ENCODE measurements around the gene FSTL4. TPM values are rescaled to one million over a fixed set of nuclear protein-coding genes. Genes with fewer than 3 reads are reported as not detected.

FSTL4 gene
- total RNA-seq, 4 donors from 2014 or later = 0.33 to 0.78 (median 0.34) TPM; not detected in 1

DNA sequence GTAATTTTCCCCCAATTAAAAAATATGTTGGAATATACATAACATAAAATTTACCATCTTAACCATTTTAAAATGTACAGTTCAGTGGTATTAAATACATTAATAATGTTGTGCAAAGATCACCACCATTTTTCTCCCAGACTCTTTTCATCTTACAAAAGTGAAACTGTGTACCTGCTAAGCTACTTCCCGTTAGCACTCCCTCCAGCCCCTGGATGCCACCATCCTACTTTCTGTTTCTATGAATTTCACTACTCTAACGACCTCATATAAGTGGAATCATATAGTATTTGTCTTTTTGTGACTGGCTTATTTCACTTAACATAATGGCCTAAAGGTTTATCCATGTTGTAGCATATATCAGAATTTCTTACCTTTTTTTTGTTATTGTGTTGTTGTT lies 447.6 kb downstream of the FSTL4 start:
- Histone ChIP-seq H3K4me1 (no peaks in the 10 kb centered on the region), H3K9me3 (no peaks in the 10 kb centered on the region), H3K4me3 (no peak overlapping the region), H3K36me3 (no peaks in the 10 kb centered on the region), H3K27ac (replicated peaks in 1 of 4) (no peak overlapping the region), H3K27me3 (no peaks in the 10 kb centered on the region)
- no peak for DNase-seq (ENCODE audit: extremely low spot score)
- intact Hi-C loops (cut with DNase I) = no loop called here
- TF ChIP-seq EP300 (IDR thresholded peaks at IDR 0.05) (no peak), POLR2AphosphoS5 (IDR thresholded peaks at IDR 0.05) (no peak), CTCF (IDR thresholded peaks at IDR 0.05) (no peak), POLR2A (IDR thresholded peaks at IDR 0.05; ENCODE audit: low read depth) (no peak)
- 73% methylated on average over 2 of the region's 2 CpGs for WGBS

DNA sequence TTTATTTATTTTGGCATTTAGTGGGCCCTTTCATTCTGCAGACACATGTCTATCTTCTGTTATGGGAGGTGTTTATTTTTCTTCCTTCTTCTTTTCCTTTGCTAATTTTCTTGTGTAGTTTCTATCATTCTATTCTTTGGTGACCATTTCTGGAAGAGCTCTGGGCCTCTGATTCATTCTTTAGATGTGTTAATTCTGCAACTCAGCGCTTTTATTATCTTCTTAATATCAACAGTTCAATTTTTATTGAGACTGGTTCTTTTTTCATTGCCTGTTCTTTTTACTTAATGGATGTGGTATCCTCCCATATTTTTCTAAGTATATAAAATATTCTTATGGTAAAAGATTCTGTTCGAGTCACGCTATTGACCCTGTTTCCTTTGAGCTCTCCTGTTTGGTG lies 448.5 kb downstream of the FSTL4 start:
- Histone ChIP-seq H3K9me3 (no peaks in the 10 kb centered on the region), H3K27me3 (no peaks in the 10 kb centered on the region), H3K4me1 (no peaks in the 10 kb centered on the region), H3K4me3 (no peak overlapping the region), H3K27ac (replicated peaks in 1 of 4) (no peak overlapping the region), H3K36me3 (no peaks in the 10 kb centered on the region)
- WGBS = 78% methylated on average over 3 of the region's 3 CpGs
- intact Hi-C loops (cut with DNase I) = no loop called here
- no peak for DNase-seq (ENCODE audit: extremely low spot score)
- TF ChIP-seq EP300 (IDR thresholded peaks at IDR 0.05) = no peak
- no peak for TF ChIP-seq CTCF (IDR thresholded peaks at IDR 0.05)
- no peak for TF ChIP-seq POLR2AphosphoS5 (IDR thresholded peaks at IDR 0.05)
- no peak for TF ChIP-seq POLR2A (IDR thresholded peaks at IDR 0.05; ENCODE audit: low read depth)

DNA sequence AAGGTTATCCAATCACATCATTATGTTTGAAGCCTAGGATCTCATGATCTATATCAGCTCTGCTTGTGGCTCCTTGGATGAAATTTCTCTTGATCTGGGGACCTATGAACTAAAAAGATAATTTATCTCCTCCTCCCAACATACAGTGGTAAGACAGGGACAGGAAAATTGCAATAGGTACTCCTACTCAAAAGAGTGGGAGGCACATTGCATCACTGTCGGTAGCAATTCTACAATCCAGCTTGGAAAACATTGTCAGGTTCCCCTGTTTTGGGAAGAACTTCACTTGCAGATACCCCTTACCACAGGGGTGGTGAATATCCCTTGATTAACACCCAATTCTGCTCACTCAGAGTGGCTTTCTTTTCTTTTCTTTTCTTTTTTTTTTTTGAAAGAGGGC lies 452.8 kb downstream of the FSTL4 start:
- Histone ChIP-seq H3K27me3 (no peaks in the 10 kb centered on the region), H3K4me1 (no peaks in the 10 kb centered on the region), H3K36me3 (no peaks in the 10 kb centered on the region), H3K4me3 (no peak overlapping the region), H3K27ac (replicated peaks in 1 of 4) (no peak overlapping the region), H3K9me3 (no peaks in the 10 kb centered on the region)
- TF ChIP-seq CTCF (IDR thresholded peaks at IDR 0.05) (no peak), POLR2AphosphoS5 (IDR thresholded peaks at IDR 0.05) (no peak), POLR2A (IDR thresholded peaks at IDR 0.05; ENCODE audit: low read depth) (no peak), EP300 (IDR thresholded peaks at IDR 0.05) (no peak)
- intact Hi-C loops (cut with DNase I) = no loop called here
- no peak for DNase-seq (ENCODE audit: extremely low spot score)
- WGBS = 100% methylated on average over 1 of the region's 1 CpG

DNA sequence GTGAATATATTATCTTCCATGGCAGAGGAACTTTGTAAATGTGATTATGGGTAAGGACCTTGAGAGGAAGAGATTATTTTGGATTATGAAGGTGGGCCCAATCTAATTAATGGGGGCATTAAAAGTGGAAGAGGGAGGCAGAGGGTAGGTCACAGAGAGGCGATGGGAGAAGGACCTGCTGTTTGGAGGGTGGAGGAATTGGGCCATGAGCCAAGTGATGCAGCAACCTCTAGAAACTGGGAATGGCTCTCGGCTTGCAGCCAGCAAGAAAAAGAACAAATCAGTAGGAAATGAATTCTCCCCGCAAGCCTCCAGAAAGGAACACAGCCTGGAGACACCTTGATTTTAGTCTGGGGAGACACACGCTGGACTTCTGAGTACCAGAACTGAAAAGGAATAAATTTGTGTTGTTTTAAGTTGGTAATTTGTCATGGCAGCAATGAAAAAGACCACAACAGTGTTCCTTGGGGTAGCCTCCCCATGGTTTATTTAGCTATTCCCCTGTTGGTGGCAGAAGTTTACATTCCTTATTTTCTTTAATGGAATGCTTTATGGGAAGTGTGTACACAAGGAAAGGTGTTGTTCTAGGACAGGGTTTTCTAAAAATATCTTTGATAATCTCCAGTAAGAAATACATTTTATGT lies 456.9 kb downstream of the FSTL4 start:
- WGBS = 51% methylated on average over 4 of the region's 4 CpGs

DNA sequence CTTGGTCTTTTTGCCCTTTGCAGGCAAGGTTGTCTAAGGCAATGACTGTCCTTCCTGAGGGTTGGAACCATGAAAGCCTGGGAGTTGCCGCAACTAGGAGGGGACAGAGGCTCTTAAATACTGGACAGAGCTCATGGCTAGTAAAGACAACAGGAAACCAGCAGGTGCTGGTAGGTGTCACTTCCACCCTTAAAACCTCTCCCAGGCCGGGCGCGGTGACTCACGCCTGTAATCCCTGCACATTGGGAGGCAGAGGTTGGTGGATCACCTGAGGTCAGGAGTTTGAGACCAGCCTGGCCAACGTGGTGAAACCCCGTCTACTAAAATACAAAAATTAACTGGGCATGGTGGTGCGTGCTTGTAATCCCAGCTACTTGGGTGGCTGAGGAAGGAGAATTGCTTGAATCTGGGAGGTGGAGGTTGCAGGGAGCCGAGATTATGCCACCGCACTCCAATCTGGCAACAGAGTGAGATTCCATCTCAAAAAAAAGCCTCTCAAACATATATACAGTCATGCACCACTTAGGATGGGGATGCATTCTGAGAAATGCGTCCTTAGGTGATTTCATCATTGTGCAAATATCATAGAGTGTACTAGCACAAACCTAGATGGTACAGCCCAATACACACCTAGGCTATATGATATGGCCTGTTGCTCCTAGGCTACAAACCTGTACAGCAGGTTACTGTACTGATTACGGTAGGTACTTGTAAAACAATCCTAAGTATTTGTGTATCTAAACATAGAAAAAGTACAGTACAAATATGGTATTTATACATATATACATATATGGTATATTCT lies 457.9 kb downstream of the FSTL4 start:
- WGBS = 96% methylated on average over 12 of the region's 12 CpGs
- intact Hi-C loops (cut with DNase I) = no loop called here
- TF ChIP-seq POLR2A (IDR thresholded peaks at IDR 0.05; ENCODE audit: low read depth) = no peak
- TF ChIP-seq CTCF (IDR thresholded peaks at IDR 0.05) = no peak
- no peak for TF ChIP-seq EP300 (IDR thresholded peaks at IDR 0.05)
- TF ChIP-seq POLR2AphosphoS5 (IDR thresholded peaks at IDR 0.05) = no peak
- Histone ChIP-seq H3K4me1 (no peaks in the 10 kb centered on the region), H3K27me3 (no peaks in the 10 kb centered on the region), H3K36me3 (no peaks in the 10 kb centered on the region), H3K27ac (replicated peaks in 1 of 4) (no peak overlapping the region), H3K4me3 (no peak overlapping the region), H3K9me3 (no peaks in the 10 kb centered on the region)
- no peak for DNase-seq (ENCODE audit: extremely low spot score)

More for the DNA sequence above, 456.9 kb downstream of the FSTL4 start:
- Histone ChIP-seq H3K4me3 (no peak overlapping the region), H3K4me1 (no peaks in the 10 kb centered on the region), H3K36me3 (no peaks in the 10 kb centered on the region), H3K27me3 (no peaks in the 10 kb centered on the region), H3K9me3 (no peaks in the 10 kb centered on the region), H3K27ac (replicated peaks in 1 of 4) (no peak overlapping the region)
- no peak for DNase-seq (ENCODE audit: extremely low spot score)
- no peak for TF ChIP-seq POLR2A (IDR thresholded peaks at IDR 0.05; ENCODE audit: low read depth)
- TF ChIP-seq EP300 (IDR thresholded peaks at IDR 0.05) = no peak
- no peak for TF ChIP-seq POLR2AphosphoS5 (IDR thresholded peaks at IDR 0.05)
- intact Hi-C loops (cut with DNase I) = no loop called here
